HepG2 (cell line): Measurements from ENCODE around the gene NPBWR2. TPM values are rescaled to one million over a fixed set of nuclear protein-coding genes. Genes with fewer than 3 reads are reported as not detected.

Source experiments
- ATM ChIP-seq: fragments of 450-650 bp; IDR thresholded peaks from 2 replicates; pipeline ENCODE4 v1.7.1; 2017; ENCODE audit warnings: mild to moderate bottlenecking, borderline replicate concordance
- polyA plus RNA-seq, 8 experiments: library from polyadenylated mRNA; depleted of rRNA in 3 of 8; stranded (reverse) in 7 of 8; unstranded in 1 of 8; fragments of >200 nt; fragmentation: Illumina TruSeq in 4 of 8; extraction: Trizol in 4 of 8; gene quantifications; 2 replicates each; pipeline versions ENCODE4 v1.2.1 to v1.2.3, GENCODE V29; 2011 to 2016; ENCODE audit warnings: low read depth in 4 of 8, missing spikeins in 1 of 8, mixed read lengths in 1 of 8; ENCODE audit not compliant: insufficient read depth in 1 of 8
- total RNA-seq, 5 experiments: library from RNA; depleted of rRNA; stranded (reverse); fragments of >200 nt; fragmentation: Illumina TruSeq; extraction: Trizol; gene quantifications; 2 replicates each; pipeline ENCODE4 v1.2.3, GENCODE V29; 2016; ENCODE audit warnings: low read depth in 1 of 5
- TF ChIP-seq, protein P1 (sequence below), 2 experiments: sonication (generic) in 1 of 2; formaldehyde crosslinking in 1 of 2; IDR thresholded peaks; 2 replicates each; pipeline versions ENCODE4 v1.5.1 to v1.6.1; 2011 to 2020; ENCODE audit warnings: borderline replicate concordance in 1 of 2, low read depth in 1 of 2, low read length in 1 of 2, mild to moderate bottlenecking in 1 of 2, missing genetic modification reagents in 1 of 2, moderate library complexity in 1 of 2
- TF ChIP-seq, protein P2 (sequence below): sonication (generic); formaldehyde crosslinking; IDR thresholded peaks from one replicate; pipeline ENCODE4 v1.5.1; 2020; ENCODE audit warnings: mild to moderate bottlenecking, missing genetic modification reagents; ENCODE audit errors: not compliant biosample characterization

The NPBWR2 gene
- total and polyA plus RNA-seq, 2 of the 13 experiments (the other 11 are each of a cell fraction or from before 2014, with no cell fraction given): not detected

DNA sequence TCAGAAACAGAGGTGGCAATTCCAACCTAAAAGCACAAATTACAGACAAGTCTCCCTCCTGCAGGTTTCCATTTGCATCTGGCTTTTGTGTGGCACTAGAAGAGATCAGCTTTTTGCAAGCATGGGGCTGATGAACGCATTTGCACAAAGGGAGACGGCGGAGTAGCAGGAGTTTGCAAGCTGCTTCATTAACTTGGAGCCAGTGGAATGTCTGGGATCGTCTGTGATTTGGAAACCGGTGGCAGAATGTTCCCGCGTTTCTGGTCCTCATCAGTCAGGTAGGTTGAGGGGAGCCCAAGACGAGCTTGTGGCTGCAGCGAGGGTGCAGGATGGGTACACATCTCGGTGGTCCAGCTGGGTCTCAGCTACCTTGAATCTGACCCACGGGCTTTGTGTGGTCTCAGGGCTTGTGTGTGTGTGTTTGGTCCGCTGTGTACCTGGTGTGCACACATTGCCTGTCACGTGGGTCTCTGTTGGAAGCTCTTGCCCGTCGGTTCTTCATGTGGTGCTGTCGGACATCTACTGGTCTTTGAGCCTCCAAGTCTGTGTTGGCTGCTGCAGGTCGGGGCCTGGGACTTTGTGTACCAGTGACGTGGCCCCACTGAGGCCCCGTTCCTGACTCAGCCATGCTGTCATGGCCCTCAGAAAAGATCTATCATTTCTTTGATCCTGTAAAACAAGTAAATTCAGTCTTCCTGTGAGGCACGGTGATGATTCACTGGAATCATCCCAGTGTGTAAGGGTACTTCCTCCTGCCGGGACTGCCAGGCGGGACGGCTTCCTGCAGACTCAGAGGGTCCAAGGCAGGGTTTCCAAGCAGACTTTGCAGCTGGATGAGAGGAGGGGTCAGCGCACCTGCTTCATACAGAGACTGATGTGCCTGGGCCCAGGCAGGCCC, 44.5 kb upstream of the NPBWR2 start (continued):
- TF ChIP-seq, protein P1, sequence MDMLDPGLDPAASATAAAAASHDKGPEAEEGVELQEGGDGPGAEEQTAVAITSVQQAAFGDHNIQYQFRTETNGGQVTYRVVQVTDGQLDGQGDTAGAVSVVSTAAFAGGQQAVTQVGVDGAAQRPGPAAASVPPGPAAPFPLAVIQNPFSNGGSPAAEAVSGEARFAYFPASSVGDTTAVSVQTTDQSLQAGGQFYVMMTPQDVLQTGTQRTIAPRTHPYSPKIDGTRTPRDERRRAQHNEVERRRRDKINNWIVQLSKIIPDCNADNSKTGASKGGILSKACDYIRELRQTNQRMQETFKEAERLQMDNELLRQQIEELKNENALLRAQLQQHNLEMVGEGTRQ (IDR thresholded peaks at IDR 0.05; ENCODE audit: low read depth, low read length): peak; percentile 65; the same call in 1 of the 2 replicates
- TF ChIP-seq, protein P1 (CRISPR knock-in tag; IDR thresholded peaks at IDR 0.05; ENCODE audit: borderline replicate concordance): no peak
- no peak for TF ChIP-seq ATM
- TF ChIP-seq, protein P2, sequence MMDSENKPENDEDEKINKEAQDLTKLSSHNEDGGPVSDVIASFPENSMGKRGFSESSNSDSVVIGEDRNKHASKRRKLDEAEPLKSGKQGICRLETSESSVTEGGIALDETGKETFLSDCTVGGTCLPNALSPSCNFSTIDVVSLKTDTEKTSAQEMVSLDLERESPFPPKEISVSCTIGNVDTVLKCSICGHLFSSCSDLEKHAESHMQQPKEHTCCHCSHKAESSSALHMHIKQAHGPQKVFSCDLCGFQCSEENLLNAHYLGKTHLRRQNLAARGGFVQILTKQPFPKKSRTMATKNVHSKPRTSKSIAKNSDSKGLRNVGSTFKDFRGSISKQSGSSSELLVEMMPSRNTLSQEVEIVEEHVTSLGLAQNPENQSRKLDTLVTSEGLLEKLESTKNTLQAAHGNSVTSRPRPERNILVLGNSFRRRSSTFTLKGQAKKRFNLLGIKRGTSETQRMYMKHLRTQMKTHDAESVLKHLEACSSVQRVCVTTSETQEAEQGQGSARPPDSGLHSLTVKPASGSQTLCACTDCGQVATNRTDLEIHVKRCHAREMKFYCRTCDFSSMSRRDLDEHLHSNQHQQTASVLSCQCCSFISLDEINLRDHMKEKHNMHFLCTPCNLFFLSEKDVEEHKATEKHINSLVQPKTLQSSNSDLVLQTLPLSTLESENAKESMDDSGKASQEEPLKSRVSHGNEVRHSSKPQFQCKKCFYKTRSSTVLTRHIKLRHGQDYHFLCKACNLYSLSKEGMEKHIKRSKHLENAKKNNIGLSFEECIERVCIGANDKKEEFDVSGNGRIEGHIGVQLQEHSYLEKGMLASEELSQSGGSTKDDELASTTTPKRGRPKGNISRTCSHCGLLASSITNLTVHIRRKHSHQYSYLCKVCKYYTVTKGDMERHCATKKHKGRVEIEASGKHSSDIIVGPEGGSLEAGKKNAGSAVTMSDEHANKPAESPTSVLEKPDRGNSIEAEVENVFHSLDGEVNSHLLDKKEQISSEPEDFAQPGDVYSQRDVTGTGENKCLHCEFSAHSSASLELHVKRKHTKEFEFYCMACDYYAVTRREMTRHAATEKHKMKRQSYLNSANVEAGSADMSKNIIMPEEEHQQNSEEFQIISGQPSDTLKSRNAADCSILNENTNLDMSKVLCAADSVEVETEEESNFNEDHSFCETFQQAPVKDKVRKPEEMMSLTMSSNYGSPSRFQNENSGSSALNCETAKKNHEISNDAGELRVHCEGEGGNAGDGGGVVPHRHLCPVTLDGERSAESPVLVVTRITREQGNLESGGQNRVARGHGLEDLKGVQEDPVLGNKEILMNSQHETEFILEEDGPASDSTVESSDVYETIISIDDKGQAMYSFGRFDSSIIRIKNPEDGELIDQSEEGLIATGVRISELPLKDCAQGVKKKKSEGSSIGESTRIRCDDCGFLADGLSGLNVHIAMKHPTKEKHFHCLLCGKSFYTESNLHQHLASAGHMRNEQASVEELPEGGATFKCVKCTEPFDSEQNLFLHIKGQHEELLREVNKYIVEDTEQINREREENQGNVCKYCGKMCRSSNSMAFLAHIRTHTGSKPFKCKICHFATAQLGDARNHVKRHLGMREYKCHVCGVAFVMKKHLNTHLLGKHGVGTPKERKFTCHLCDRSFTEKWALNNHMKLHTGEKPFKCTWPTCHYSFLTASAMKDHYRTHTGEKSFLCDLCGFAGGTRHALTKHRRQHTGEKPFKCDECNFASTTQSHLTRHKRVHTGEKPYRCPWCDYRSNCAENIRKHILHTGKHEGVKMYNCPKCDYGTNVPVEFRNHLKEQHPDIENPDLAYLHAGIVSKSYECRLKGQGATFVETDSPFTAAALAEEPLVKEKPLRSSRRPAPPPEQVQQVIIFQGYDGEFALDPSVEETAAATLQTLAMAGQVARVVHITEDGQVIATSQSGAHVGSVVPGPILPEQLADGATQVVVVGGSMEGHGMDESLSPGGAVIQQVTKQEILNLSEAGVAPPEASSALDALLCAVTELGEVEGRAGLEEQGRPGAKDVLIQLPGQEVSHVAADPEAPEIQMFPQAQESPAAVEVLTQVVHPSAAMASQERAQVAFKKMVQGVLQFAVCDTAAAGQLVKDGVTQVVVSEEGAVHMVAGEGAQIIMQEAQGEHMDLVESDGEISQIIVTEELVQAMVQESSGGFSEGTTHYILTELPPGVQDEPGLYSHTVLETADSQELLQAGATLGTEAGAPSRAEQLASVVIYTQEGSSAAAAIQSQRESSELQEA: no peak
- TF ChIP-seq, all 625 proteins: peak for 27
